PC-3 (cell line): Measurements from ENCODE around the gene MEGF6.

Experiments used
- EZH2phosphoT487 ChIP-seq: fragments of 300-600 bp; sonication (generic); IDR thresholded peaks from 2 replicates; pipeline ENCODE4 v1.6.1; 2018; ENCODE audit warnings: mild to moderate bottlenecking, antibody characterized with exemption, low read length, borderline replicate concordance
- TF ChIP-seq, protein P1 (sequence below): fragments of 300-600 bp; sonication (generic); conservative IDR thresholded peaks from 2 replicates; pipeline ENCODE4 v1.5.1; 2017; ENCODE audit warnings: antibody characterized with exemption, low read depth, mild to moderate bottlenecking, low read length

DNA sequence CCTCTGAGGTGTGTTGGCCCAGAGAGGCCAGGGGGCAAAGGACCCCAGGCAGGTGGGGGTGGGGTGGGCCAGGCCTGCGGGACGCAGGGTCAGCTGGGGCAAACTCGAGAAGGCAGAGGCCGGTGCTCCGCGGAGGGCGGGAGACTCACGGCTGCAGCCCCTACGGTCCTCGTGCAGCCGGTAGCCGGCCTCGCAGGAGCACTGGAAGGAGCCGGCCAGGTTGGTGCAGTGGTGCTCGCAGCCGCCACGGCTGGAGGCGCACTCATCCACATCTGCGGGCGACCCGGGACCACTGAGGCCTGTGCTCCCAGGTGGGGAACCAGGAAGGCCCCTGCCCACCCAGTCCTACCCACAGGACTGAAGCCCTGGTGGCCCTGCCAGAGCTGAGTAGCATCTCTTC, 101.6 kb downstream of the MEGF6 start:
- TF ChIP-seq EZH2phosphoT487, result no peak
- TF ChIP-seq, protein P1, sequence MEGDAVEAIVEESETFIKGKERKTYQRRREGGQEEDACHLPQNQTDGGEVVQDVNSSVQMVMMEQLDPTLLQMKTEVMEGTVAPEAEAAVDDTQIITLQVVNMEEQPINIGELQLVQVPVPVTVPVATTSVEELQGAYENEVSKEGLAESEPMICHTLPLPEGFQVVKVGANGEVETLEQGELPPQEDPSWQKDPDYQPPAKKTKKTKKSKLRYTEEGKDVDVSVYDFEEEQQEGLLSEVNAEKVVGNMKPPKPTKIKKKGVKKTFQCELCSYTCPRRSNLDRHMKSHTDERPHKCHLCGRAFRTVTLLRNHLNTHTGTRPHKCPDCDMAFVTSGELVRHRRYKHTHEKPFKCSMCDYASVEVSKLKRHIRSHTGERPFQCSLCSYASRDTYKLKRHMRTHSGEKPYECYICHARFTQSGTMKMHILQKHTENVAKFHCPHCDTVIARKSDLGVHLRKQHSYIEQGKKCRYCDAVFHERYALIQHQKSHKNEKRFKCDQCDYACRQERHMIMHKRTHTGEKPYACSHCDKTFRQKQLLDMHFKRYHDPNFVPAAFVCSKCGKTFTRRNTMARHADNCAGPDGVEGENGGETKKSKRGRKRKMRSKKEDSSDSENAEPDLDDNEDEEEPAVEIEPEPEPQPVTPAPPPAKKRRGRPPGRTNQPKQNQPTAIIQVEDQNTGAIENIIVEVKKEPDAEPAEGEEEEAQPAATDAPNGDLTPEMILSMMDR, result no peak
